ENCODE results near the gene PRELID1.

The PRELID1 gene

GRCh38 chr5:177325868-177326381 lies 22.3 kb downstream of the PRELID1 start:
- H3K27ac ChIP-seq = no peak overlapping the region

GRCh38 chr5:177327539-177328522 lies 24.2 kb downstream of the PRELID1 start:
- Histone ChIP-seq H3K4me1 (ENCODE audit: control insufficient read depth in 1 of 2, insufficient read depth in 1 of 2, low read depth in 1 of 2, low read length in 1 of 2) (peaks cover 11 to 23% of the 10 kb centered on the region in 2 experiments), H3K9me3 (no peaks in the 10 kb centered on the region), H3K27me3 (no peaks in the 10 kb centered on the region), H3K36me3 (peaks cover 41% of the 10 kb centered on the region), H3K4me3 (ENCODE audit: low read depth in 1 of 2, low read length in 1 of 2) (no peak overlapping the region), H3K27ac (no peak overlapping the region)
- no peak for TF ChIP-seq CTCF (IDR thresholded peaks at IDR 0.05)

More at GRCh38 chr5:177325868-177326381, 22.3 kb downstream of the PRELID1 start:
- no peak for TF ChIP-seq CTCF (IDR thresholded peaks at IDR 0.05)
- H3K4me3 ChIP-seq (ENCODE audit: low read depth in 1 of 2, low read length in 1 of 2) = no peak overlapping the region
- peaks cover 23% of the 10 kb centered on the region for H3K36me3 ChIP-seq
- H3K9me3 ChIP-seq = no peaks in the 10 kb centered on the region
- peaks cover 12 to 15% of the 10 kb centered on the region in 2 experiments for H3K4me1 ChIP-seq (ENCODE audit: control insufficient read depth in 1 of 2, insufficient read depth in 1 of 2, low read depth in 1 of 2, low read length in 1 of 2)
- no peaks in the 10 kb centered on the region for H3K27me3 ChIP-seq

- Histone ChIP-seq H3K27ac (no peak overlapping the region), H3K4me1 (ENCODE audit: control insufficient read depth in 1 of 2, insufficient read depth in 1 of 2, low read depth in 1 of 2, low read length in 1 of 2) (peaks cover 9 to 20% of the 10 kb centered on the region in 2 experiments), H3K36me3 (peaks cover 49% of the 10 kb centered on the region), H3K9me3 (no peaks in the 10 kb centered on the region), H3K27me3 (no peaks in the 10 kb centered on the region), H3K4me3 (ENCODE audit: low read depth in 1 of 2, low read length in 1 of 2) (no peak overlapping the region)
- TF ChIP-seq CTCF (IDR thresholded peaks at IDR 0.05) = no peak
Measured at GRCh38 chr5:177328545-177329231, 25.1 kb downstream of the PRELID1 start.

- Histone ChIP-seq H3K27me3 (no peaks in the 10 kb centered on the region), H3K27ac (no peak overlapping the region), H3K36me3 (peaks cover 61% of the 10 kb centered on the region), H3K4me1 (ENCODE audit: control insufficient read depth in 1 of 2, insufficient read depth in 1 of 2, low read depth in 1 of 2, low read length in 1 of 2) (peaks cover 4 to 15% of the 10 kb centered on the region in 2 experiments), H3K9me3 (no peaks in the 10 kb centered on the region), H3K4me3 (ENCODE audit: low read depth in 1 of 2, low read length in 1 of 2) (no peak overlapping the region)
- TF ChIP-seq CTCF (IDR thresholded peaks at IDR 0.05) = no peak
Measured at GRCh38 chr5:177329883-177330282, 26.3 kb downstream of the PRELID1 start.

- Histone ChIP-seq H3K4me1 (ENCODE audit: control insufficient read depth in 1 of 2, insufficient read depth in 1 of 2, low read depth in 1 of 2, low read length in 1 of 2) (peaks cover 5 to 18% of the 10 kb centered on the region in 2 experiments), H3K27me3 (no peaks in the 10 kb centered on the region), H3K9me3 (no peaks in the 10 kb centered on the region), H3K4me3 (ENCODE audit: low read depth in 1 of 2, low read length in 1 of 2) (no peak overlapping the region), H3K27ac (no peak overlapping the region), H3K36me3 (peaks cover 74% of the 10 kb centered on the region)
- no peak for TF ChIP-seq CTCF (IDR thresholded peaks at IDR 0.05)
Measured at GRCh38 chr5:177330991-177331842, 27.6 kb downstream of the PRELID1 start.

Measured in neutrophil (primary cell).